HG03439 (cell line): ENCODE data around the gene C11orf71.

Source experiments
- ATAC-seq: cut with Tn5 transposase; IDR thresholded peaks from one replicate; pipeline ENCODE4 v1.9.1; 2021; ENCODE audit warnings: mild to moderate bottlenecking, moderate library complexity; ENCODE audit not compliant: unreplicated experiment

The C11orf71 gene

DNA sequence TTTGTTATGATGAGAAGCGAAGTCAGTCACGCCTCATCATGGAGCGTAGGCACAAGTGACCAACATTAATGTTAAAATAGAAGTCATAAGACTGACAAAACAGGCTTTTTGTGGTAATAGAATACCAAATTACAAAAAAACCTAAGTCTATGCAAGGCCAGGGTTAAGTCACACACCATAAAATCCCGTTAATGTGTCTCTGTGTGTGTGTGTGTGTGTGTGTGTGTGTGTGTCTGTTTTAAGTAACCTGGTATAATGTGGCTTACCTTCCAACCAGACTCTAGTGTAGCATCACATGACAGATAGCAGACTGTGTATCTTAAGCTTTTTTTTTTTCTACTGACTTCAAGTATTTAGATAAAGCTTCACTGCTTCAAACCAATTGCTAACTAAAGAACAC lies 38.0 kb downstream of the C11orf71 start:
- no peak for ATAC-seq

DNA sequence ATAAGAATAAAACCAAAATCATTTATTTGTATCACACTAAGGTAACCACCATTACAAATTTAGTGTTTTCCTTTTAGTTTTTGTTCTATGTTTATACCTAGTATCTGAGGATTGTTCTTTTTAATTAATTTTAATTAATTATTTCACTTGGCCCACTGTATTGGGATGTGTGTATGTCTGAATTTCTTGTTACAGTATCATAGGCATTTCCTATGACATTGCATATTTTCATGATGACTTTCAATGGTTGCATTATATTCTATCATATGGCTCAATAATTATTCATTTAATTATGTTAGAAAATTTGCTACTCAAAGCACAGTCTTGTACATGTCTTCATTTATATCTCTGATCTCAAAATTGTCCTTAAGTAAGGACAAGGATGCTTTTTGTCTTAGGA lies 41.0 kb downstream of the C11orf71 start:
- ATAC-seq, result no peak

DNA sequence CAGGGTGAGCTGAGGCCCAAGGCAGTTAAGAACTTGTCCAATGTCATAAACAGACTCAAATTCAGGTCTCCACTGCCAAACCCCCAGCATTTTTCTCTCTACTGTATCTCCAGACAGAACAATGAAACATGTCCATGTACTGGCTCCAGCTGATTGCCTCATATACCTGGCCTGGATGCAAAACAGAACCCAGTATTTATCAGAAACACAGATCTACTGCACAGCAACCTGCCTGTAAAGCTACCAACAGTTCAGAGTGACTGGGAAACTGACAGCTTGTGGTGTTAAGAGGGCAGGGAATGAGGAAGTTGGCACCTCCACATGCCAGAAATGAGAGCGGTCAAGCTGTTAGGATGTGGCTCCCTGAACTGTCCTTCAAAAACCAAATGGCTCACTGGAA lies 41.6 kb downstream of the C11orf71 start:
- ATAC-seq, result no peak

DNA sequence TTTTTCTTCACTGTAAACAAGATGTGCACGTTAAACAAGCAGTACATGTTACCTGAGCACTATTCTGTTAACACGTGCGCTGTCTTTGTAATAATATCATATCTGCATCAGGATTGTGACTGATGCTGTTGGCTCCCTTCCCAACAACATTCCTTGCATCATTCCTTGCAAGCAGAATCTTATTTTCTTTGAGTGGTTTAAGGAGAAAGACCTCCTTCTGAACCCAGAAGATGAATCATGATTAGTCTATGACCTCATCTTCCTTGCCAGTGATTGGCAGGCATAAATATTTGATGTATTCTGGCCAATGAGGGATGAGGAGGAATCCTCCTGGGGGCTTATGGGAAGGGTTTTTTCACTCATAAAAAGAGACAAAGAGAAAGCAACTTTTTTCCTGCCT lies 46.2 kb downstream of the C11orf71 start:
- no peak for ATAC-seq

DNA sequence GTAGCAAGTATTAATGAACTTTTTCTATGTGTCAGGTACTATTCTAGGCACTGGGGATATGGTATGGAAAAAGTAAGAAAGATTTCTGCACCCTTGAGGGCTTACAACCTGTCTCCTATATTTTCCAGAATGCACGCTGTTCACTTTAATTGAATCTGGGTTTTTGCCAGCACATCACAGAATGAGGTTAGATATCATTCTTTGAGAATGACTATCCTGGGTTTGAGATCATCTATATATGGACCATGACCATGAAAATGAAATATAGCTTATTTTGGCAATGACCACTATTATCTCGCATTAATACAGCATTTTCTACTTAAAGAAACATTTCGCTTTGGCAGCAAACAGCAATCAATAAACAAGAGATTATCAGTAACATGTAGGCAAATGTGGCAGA lies 46.9 kb downstream of the C11orf71 start:
- ATAC-seq, result no peak

DNA sequence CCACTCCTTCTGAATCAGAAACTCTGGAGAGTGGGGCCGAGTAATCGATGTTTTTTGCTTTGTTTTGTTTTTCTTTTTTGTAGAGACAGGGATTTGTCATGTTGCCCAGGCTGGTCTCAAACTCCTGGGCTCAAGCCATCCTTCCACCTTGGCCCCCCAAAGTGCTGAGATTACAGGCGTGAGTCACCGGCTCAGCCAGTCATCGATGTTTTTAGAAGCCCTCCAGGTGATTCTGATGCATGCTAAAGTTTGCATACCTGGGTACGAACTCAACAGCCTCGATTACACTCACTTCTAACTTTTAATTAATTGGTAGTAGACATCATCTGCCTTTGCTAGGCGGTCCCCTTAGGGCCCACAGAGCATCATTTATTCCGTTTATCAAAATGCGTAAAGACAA lies 50.3 kb downstream of the C11orf71 start:
- no peak for ATAC-seq
